K562 (cell line): ENCODE data around the gene AGPAT3. TPM values are rescaled to one million over a fixed set of nuclear protein-coding genes. Genes with fewer than 3 reads are reported as not detected.

Source experiments
- ATAC-seq: fragments of 200-7000 bp; cut with Tn5 transposase; 3 replicates; pipeline ENCODE4 v1.9.1; 2020; ENCODE audit warnings: moderate library complexity
- BruUV-seq: library from RNA; stranded (reverse); fragments of 400-500 nt; replicated peaks from 2 replicates; lab custom pipeline; 2021; lab: Mats Ljungman, UMichigan
- CTCF ChIA-PET: fragments of 300-600 bp; formaldehyde crosslinking; extraction: SDS; loops from one replicate; lab custom pipeline; 2021; ENCODE audit warnings: low intra/inter-chr PET ratio; lab: Yijun Ruan, JAX
- POLR2A ChIA-PET: fragments of 300-600, 350-650 bp; sonication (Branson Sonifier 250); formaldehyde crosslinking; extraction: SDS; loops from one replicate; lab custom pipeline; 2021; ENCODE audit warnings: antibody characterized with exemption, inconsistent platforms; lab: Yijun Ruan, JAX
- DNase-seq, 4 experiments: peaks; one replicate each; pipeline versions ENCODE4 v3.0.0 to v3.0.0-alpha.2; 2011 to 2018; ENCODE audit warnings: low spot score in 3 of 4, mixed read lengths in 3 of 4; ENCODE audit errors: extremely low read depth in 1 of 4
- FAIRE-seq: peaks from 2 replicates; lab custom pipeline; 2011; peaks lifted over from hg19 to GRCh38; lab: Jason Lieb, UNC
- H2AFZ ChIP-seq: 2 replicates; pipeline ENCODE4 v1.6.0; 2011; ENCODE audit warnings: low read depth, low read length, control low read depth, inconsistent platforms
- H3K27ac ChIP-seq: fragments of 200-600 bp; 3 replicates; pipeline ENCODE4 v1.8.0; 2011; ENCODE audit warnings: low read depth, mild to moderate bottlenecking, control low read depth, inconsistent platforms, low read length, moderate library complexity, mixed read lengths; ENCODE audit errors: extremely low read depth
- H3K27me3 ChIP-seq, 2 experiments: fragments of 300-600 bp in 1 of 2; 2 replicates in 1 of 2; 3 replicates in 1 of 2; pipeline versions ENCODE4 v1.6.0 to v1.8.0; 2011; ENCODE audit warnings: inconsistent platforms in 2 of 2, low read length in 2 of 2, mild to moderate bottlenecking in 1 of 2, mixed read lengths in 1 of 2, moderate library complexity in 1 of 2; ENCODE audit not compliant: control insufficient read depth in 2 of 2, insufficient read depth in 2 of 2
- H3K36me3 ChIP-seq: fragments of 300-600 bp; 3 replicates; pipeline ENCODE4 v1.8.0; 2011; ENCODE audit warnings: mild to moderate bottlenecking, low read length, inconsistent platforms; ENCODE audit not compliant: control insufficient read depth, insufficient read depth
- H3K4me1 ChIP-seq, 2 experiments: fragments of 200-600 bp in 1 of 2; replicated peaks in 1 of 2; 2 replicates in 1 of 2; 3 replicates in 1 of 2; pipeline versions ENCODE4 v1.5.1 to v1.8.0; 2011; ENCODE audit warnings: inconsistent platforms in 2 of 2, low read length in 2 of 2, mild to moderate bottlenecking in 1 of 2, mixed read lengths in 1 of 2, moderate library complexity in 1 of 2; ENCODE audit not compliant: control insufficient read depth in 2 of 2, insufficient read depth in 2 of 2
- H3K4me2 ChIP-seq: 2 replicates; pipeline ENCODE4 v1.6.1; 2011; ENCODE audit warnings: low read length, control low read depth, inconsistent platforms, mixed read lengths; ENCODE audit not compliant: insufficient read depth
- H3K4me3 ChIP-seq: fragments of 200-600 bp; sonication (generic), shearing (Covaris generic); 2 replicates; pipeline ENCODE4 v1.5.1; 2016; ENCODE audit warnings: control low read depth, inconsistent platforms
- H3K79me2 ChIP-seq: fragments of 200-600 bp; 3 replicates; pipeline ENCODE4 v1.8.0; 2011; ENCODE audit warnings: low read length, inconsistent platforms; ENCODE audit not compliant: control insufficient read depth, insufficient read depth
- H3K9ac ChIP-seq, 2 experiments: 2 replicates each; pipeline versions ENCODE4 v1.6.0 to v1.6.1; 2011; ENCODE audit warnings: low read depth in 2 of 2, low read length in 2 of 2, control low read depth in 1 of 2, inconsistent platforms in 1 of 2, mild to moderate bottlenecking in 1 of 2, mixed read lengths in 1 of 2; ENCODE audit not compliant: insufficient read depth in 1 of 2
- H3K9me1 ChIP-seq: one replicate; pipeline ENCODE4 v1.6.0; 2011; ENCODE audit warnings: inconsistent platforms, mild to moderate bottlenecking, low read length, moderate library complexity; ENCODE audit not compliant: control insufficient read depth, insufficient read depth
- H3K9me3 ChIP-seq: replicated peaks from 2 replicates; pipeline ENCODE4 v1.5.1; 2011; ENCODE audit warnings: low read depth, low read length, inconsistent platforms; ENCODE audit not compliant: control insufficient read depth, insufficient read depth
- H4K20me1 ChIP-seq: replicated peaks from 2 replicates; pipeline ENCODE4 v1.6.1; 2011; ENCODE audit warnings: low read length, inconsistent platforms, mixed read lengths; ENCODE audit not compliant: control insufficient read depth, insufficient read depth
- MCM2 ChIP-seq: fragments of 450-650 bp; IDR thresholded peaks from 2 replicates; pipeline ENCODE4 v1.6.1; 2017; ENCODE audit warnings: low read depth, mild to moderate bottlenecking
- MEF2D ChIP-seq: conservative IDR thresholded peaks from 2 replicates; pipeline ENCODE4 v1.6.1; 2016; ENCODE audit warnings: low read depth, missing genetic modification characterization, missing compliant biosample characterization
- RNF2 ChIP-seq: sonication (generic); IDR thresholded peaks from 2 replicates; pipeline ENCODE4 v1.6.1; 2016
- SOX6 ChIP-seq: fragments of 450-650 bp; IDR thresholded peaks from 2 replicates; pipeline ENCODE4 v1.6.1; 2014; ENCODE audit warnings: mild to moderate bottlenecking
- THRAP3 ChIP-seq: fragments of 450-650 bp; IDR thresholded peaks from 2 replicates; pipeline ENCODE4 v1.6.1; 2016; ENCODE audit warnings: mild to moderate bottlenecking, inconsistent platforms, borderline replicate concordance
- YBX1 ChIP-seq: fragments of 450-650 bp; IDR thresholded peaks from 2 replicates; pipeline ENCODE4 v1.7.1; 2016; ENCODE audit warnings: mild to moderate bottlenecking
- ZNF134 ChIP-seq: fragments of 250-450 bp; sonication (Bioruptor Pico); conservative IDR thresholded peaks from 2 replicates; pipeline ENCODE4 v1.4.0; 2020
- ZNF224 ChIP-seq: sonication (generic); formaldehyde crosslinking; IDR thresholded peaks from 2 replicates; pipeline ENCODE4 v1.8.0; 2022; ENCODE audit warnings: mild to moderate bottlenecking, missing genetic modification reagents
- WGBS: fragments of 100-300 bp; shearing (Covaris generic); methylation state at CpG from one replicate; pipeline ENCODE4 v1.1.6; 2016; ENCODE audit warnings: low coverage, mixed read lengths; ENCODE audit not compliant: insufficient coverage; ENCODE audit errors: missing lambda C conversion rate; 5-methylcytosine and 5-hydroxymethylcytosine counted together
- in situ Hi-C: fragments of 300-500 bp; cut with MboI; formaldehyde crosslinking; loops from 4 replicates; pipeline ENCODE4 v1.15.0; 2018; ENCODE audit warnings: inconsistent platforms, mixed read lengths
- intact Hi-C: fragments of 100-400 bp; cut with micrococcal nuclease; formaldehyde crosslinking; loops from 2 replicates; pipeline ENCODE4 v1.14.2; 2022
- polyA plus RNA-seq, 8 experiments: library from polyadenylated mRNA; depleted of rRNA in 4 of 8; stranded (reverse) in 5 of 8; unstranded in 3 of 8; fragments of >200 nt; fragmentation: Nextera tagmentation in 2 of 8; fragmentation: Illumina TruSeq in 1 of 8; extraction: Ambion mirVana in 2 of 8; extraction: Trizol in 1 of 8; gene quantifications; 2 replicates each; pipeline versions ENCODE4 v1.2.1 to v1.2.3, GENCODE V29; 2011 to 2014; ENCODE audit warnings: inconsistent platforms in 1 of 8, missing spikeins in 1 of 8
- total RNA-seq, 7 experiments: library from RNA; depleted of rRNA in 6 of 7; stranded (reverse); fragments of >200 nt in 6 of 7; fragmentation: Illumina TruSeq in 2 of 7; extraction: Trizol in 2 of 7; gene quantifications; 2 replicates each; pipeline versions ENCODE4 v1.2.1 to v1.2.3, GENCODE V29; 2011 to 2021; ENCODE audit warnings: low replicate concordance in 1 of 7
- TF ChIP-seq, protein P1 (sequence below): sonication (generic); formaldehyde crosslinking; IDR thresholded peaks from 2 replicates; pipeline ENCODE4 v1.8.0; 2023; ENCODE audit warnings: missing genetic modification reagents, mild to moderate bottlenecking, borderline replicate concordance
- TF ChIP-seq, protein P2 (sequence below): fragments of 250-450 bp; sonication (Bioruptor Pico); IDR thresholded peaks from 2 replicates; pipeline ENCODE4 v1.6.1; 2021; ENCODE audit warnings: mild to moderate bottlenecking
- TF ChIP-seq, protein P3 (sequence below): sonication (generic); formaldehyde crosslinking; IDR thresholded peaks from 2 replicates; pipeline ENCODE4 v1.8.0; 2023; ENCODE audit warnings: mild to moderate bottlenecking, missing genetic modification reagents

AGPAT3 gene
- total and polyA plus RNA-seq, 9 of the 15 experiments (the other 6 are each of a cell fraction or from before 2014, with no cell fraction given) = 1.5 to 88.4 (median 35.7) TPM

DNA sequence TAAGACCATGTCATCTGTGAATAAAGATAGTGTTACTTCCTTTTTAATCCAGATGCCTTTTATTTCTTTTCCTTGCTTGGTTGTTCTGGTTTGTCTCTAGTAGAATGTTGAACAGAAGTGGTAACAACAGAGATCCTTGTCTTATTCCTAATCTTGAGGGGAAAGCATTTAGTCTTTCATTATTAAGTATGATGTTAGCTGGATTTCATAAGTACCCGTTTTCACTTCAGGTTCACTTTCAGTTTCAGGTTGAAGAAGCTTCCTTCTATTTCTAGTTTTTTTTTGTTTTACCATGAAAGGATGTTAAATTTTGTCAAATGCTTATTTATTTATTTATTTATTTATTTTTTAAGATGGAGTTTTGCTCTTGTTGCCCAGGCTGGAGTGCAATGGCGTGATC is 22.3 kb upstream of the AGPAT3 start:
- 59% methylated on average over 2 of the region's 2 CpGs for WGBS
- Histone ChIP-seq H2AFZ (peak overlapping the region; percentile 41; the same call in 1 of the 2 replicates), H3K9me1 (no peaks in the 10 kb centered on the region), H3K27ac (no peak overlapping the region), H3K36me3 (no peaks in the 10 kb centered on the region), H4K20me1 (no peaks in the 10 kb centered on the region), H3K9me3 (no peaks in the 10 kb centered on the region), H3K4me1 (peaks cover 4 to 12% of the 10 kb centered on the region in 2 experiments; a peak in 3 of 5 replicates), H3K9ac (no peak overlapping the region), H3K4me3 (no peak overlapping the region), H3K79me2 (no peaks in the 10 kb centered on the region), H3K4me2 (no peak overlapping the region), H3K27me3 (no peaks in the 10 kb centered on the region)
- no peak for ATAC-seq
- intact Hi-C loops = no loop called here
- no TSS peak for BruUV-seq
- POLR2A ChIA-PET = no interaction called here
- FAIRE-seq = no peak
- in situ Hi-C loops = no loop called here
- no peak for TF ChIP-seq MEF2D
- TF ChIP-seq, protein P1, sequence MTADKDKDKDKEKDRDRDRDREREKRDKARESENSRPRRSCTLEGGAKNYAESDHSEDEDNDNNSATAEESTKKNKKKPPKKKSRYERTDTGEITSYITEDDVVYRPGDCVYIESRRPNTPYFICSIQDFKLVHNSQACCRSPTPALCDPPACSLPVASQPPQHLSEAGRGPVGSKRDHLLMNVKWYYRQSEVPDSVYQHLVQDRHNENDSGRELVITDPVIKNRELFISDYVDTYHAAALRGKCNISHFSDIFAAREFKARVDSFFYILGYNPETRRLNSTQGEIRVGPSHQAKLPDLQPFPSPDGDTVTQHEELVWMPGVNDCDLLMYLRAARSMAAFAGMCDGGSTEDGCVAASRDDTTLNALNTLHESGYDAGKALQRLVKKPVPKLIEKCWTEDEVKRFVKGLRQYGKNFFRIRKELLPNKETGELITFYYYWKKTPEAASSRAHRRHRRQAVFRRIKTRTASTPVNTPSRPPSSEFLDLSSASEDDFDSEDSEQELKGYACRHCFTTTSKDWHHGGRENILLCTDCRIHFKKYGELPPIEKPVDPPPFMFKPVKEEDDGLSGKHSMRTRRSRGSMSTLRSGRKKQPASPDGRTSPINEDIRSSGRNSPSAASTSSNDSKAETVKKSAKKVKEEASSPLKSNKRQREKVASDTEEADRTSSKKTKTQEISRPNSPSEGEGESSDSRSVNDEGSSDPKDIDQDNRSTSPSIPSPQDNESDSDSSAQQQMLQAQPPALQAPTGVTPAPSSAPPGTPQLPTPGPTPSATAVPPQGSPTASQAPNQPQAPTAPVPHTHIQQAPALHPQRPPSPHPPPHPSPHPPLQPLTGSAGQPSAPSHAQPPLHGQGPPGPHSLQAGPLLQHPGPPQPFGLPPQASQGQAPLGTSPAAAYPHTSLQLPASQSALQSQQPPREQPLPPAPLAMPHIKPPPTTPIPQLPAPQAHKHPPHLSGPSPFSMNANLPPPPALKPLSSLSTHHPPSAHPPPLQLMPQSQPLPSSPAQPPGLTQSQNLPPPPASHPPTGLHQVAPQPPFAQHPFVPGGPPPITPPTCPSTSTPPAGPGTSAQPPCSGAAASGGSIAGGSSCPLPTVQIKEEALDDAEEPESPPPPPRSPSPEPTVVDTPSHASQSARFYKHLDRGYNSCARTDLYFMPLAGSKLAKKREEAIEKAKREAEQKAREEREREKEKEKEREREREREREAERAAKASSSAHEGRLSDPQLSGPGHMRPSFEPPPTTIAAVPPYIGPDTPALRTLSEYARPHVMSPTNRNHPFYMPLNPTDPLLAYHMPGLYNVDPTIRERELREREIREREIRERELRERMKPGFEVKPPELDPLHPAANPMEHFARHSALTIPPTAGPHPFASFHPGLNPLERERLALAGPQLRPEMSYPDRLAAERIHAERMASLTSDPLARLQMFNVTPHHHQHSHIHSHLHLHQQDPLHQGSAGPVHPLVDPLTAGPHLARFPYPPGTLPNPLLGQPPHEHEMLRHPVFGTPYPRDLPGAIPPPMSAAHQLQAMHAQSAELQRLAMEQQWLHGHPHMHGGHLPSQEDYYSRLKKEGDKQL (CRISPR knock-in tag) = no peak
- TF ChIP-seq THRAP3 = no peak
- TF ChIP-seq, protein P2, sequence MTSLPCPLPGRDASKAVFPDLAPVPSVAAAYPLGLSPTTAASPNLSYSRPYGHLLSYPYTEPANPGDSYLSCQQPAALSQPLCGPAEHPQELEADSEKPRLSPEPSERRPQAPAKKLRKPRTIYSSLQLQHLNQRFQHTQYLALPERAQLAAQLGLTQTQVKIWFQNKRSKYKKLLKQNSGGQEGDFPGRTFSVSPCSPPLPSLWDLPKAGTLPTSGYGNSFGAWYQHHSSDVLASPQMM = no peak
- TF ChIP-seq RNF2 = no peak
- TF ChIP-seq, protein P3, sequence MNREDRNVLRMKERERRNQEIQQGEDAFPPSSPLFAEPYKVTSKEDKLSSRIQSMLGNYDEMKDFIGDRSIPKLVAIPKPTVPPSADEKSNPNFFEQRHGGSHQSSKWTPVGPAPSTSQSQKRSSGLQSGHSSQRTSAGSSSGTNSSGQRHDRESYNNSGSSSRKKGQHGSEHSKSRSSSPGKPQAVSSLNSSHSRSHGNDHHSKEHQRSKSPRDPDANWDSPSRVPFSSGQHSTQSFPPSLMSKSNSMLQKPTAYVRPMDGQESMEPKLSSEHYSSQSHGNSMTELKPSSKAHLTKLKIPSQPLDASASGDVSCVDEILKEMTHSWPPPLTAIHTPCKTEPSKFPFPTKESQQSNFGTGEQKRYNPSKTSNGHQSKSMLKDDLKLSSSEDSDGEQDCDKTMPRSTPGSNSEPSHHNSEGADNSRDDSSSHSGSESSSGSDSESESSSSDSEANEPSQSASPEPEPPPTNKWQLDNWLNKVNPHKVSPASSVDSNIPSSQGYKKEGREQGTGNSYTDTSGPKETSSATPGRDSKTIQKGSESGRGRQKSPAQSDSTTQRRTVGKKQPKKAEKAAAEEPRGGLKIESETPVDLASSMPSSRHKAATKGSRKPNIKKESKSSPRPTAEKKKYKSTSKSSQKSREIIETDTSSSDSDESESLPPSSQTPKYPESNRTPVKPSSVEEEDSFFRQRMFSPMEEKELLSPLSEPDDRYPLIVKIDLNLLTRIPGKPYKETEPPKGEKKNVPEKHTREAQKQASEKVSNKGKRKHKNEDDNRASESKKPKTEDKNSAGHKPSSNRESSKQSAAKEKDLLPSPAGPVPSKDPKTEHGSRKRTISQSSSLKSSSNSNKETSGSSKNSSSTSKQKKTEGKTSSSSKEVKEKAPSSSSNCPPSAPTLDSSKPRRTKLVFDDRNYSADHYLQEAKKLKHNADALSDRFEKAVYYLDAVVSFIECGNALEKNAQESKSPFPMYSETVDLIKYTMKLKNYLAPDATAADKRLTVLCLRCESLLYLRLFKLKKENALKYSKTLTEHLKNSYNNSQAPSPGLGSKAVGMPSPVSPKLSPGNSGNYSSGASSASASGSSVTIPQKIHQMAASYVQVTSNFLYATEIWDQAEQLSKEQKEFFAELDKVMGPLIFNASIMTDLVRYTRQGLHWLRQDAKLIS (CRISPR knock-in tag) = no peak
- no peak for TF ChIP-seq ZNF134 (CRISPR knock-in tag)
- TF ChIP-seq YBX1 = no peak
- TF ChIP-seq MCM2 = no peak
- no peak for TF ChIP-seq SOX6
- TF ChIP-seq ZNF224 (CRISPR knock-in tag) = no peak
- DNase-seq = no peak
- CTCF ChIA-PET = no interaction called here
